Lung (tissue), 12 donors: ENCODE results near the gene KLF2. TPM values are rescaled to one million over a fixed set of nuclear protein-coding genes. Genes with fewer than 3 reads are reported as not detected.
A peak's percentile ranks its signal among the peaks of the same experiment; 100 is the strongest.
"Not testable (repeated sequence)": the region's sequence is repeated elsewhere in the genome, so short reads cannot be mapped to it uniquely, and the experiment has no call there.

Experiments
- ATAC-seq: fragments of 200-7000 bp; cut with Tn5 transposase; one replicate; pipeline ENCODE4 v1.9.1; 2020; ENCODE audit warnings: moderate number of reproducible peaks; ENCODE audit not compliant: insufficient read depth, low FRiP score
- DNase-seq, 3 donors: peaks; one replicate each; pipeline ENCODE4 v3.0.0-alpha.2; 2013 to 2017
- H3K27ac ChIP-seq, 2 donors: one replicate each; pipeline ENCODE4 v1.5.1; 2013; ENCODE audit warnings: mild to moderate bottlenecking in 2 of 2, moderate library complexity in 2 of 2, control low read depth in 1 of 2, inconsistent platforms in 1 of 2, low read depth in 1 of 2, low read length in 1 of 2
- H3K27me3 ChIP-seq, 3 donors: one replicate each; pipeline ENCODE4 v1.5.1; 2013; ENCODE audit warnings: low read length in 2 of 3; ENCODE audit not compliant: control insufficient read depth in 3 of 3, insufficient read depth in 3 of 3
- H3K36me3 ChIP-seq, 4 donors: one replicate each; pipeline ENCODE4 v1.5.1; 2013; ENCODE audit warnings: low read length in 4 of 4, mild to moderate bottlenecking in 1 of 4, moderate library complexity in 1 of 4; ENCODE audit not compliant: control insufficient read depth in 4 of 4, insufficient read depth in 4 of 4
- H3K4me1 ChIP-seq, 5 donors: one replicate each; pipeline ENCODE4 v1.5.1; 2013; ENCODE audit warnings: low read length in 5 of 5, mild to moderate bottlenecking in 2 of 5, moderate library complexity in 1 of 5; ENCODE audit not compliant: control insufficient read depth in 5 of 5, insufficient read depth in 5 of 5
- H3K4me3 ChIP-seq: one replicate; pipeline ENCODE4 v1.5.1; 2013; ENCODE audit warnings: mild to moderate bottlenecking, control low read depth, moderate library complexity
- H3K9ac ChIP-seq, 2 donors: one replicate each; pipeline ENCODE4 v1.5.1; 2013; ENCODE audit warnings: low read length in 2 of 2, control low read depth in 1 of 2; ENCODE audit not compliant: insufficient read depth in 1 of 2
- H3K9me3 ChIP-seq, 4 donors: one replicate each; pipeline ENCODE4 v1.5.1; 2013; ENCODE audit warnings: low read length in 3 of 4, mild to moderate bottlenecking in 1 of 4, moderate library complexity in 1 of 4; ENCODE audit not compliant: control insufficient read depth in 4 of 4, insufficient read depth in 3 of 4
- CTCF ChIP-seq: IDR thresholded peaks from 2 replicates; pipeline ENCODE4 v1.5.1; 2012; ENCODE audit warnings: mild to moderate bottlenecking; ENCODE audit errors: control extremely low read depth, extremely low read depth
- WGBS, 2 donors: extraction: QIAGEN DNeasy Blood & Tissue Kit; methylation state at CpG; one replicate each; pipeline ENCODE4 v1.1.7; 2013; 5-methylcytosine and 5-hydroxymethylcytosine counted together
- polyA plus RNA-seq, 2 donors: library from polyadenylated mRNA; stranded (reverse); fragments of 200-250 nt; gene quantifications; one replicate each; pipeline ENCODE4 v1.2.1, GENCODE V29; 2013
- total RNA-seq, 2 donors: library from RNA; depleted of rRNA in 1 of 2; stranded (reverse); fragments of >200 nt in 1 of 2; gene quantifications; one replicate each; pipeline ENCODE4 v1.2.1, GENCODE V29; 2014 to 2021
- donor health status: control.
- donor health status: control.
- donor health status: Bipolar disorder and iron deficiency.
- donor health status: healthy.
- donor health status: DM: yes; HTN: yes; CAD: no.

KLF2 gene
- total and polyA plus RNA-seq, 4 donors: 7.7 to 121 (median 68.3) TPM

- 57 to 85% methylated on average over 3 of the region's 3 CpGs for WGBS, 2 donors
- no peaks in the 10 kb centered on the region for H3K36me3 ChIP-seq
- no peak for TF ChIP-seq CTCF
- ATAC-seq (no peak), DNase-seq (peak in 2 of 3 donors; percentile 63 to 72)
- H3K27ac ChIP-seq: peak overlapping the region in 1 of 2 donors; percentile 20
- no peaks in the 10 kb centered on the region for H3K27me3 ChIP-seq
- H3K9me3 ChIP-seq: no peaks in the 10 kb centered on the region
- H3K4me3 ChIP-seq: no peak overlapping the region
- no peak overlapping the region for H3K9ac ChIP-seq
- peaks cover 0 to 3% (median 0%) of the 10 kb centered on the region in 5 donors for H3K4me1 ChIP-seq
Measured at GRCh38 chr19:16303755-16304154, 20.9 kb upstream of the KLF2 start.

GRCh38 chr19:16304511-16304910 lies 20.1 kb upstream of the KLF2 start:
- not testable (repeated sequence) for H3K27me3 ChIP-seq, H3K27ac ChIP-seq, ATAC-seq, H3K9me3 ChIP-seq, H3K4me3 ChIP-seq, H3K9ac ChIP-seq, DNase-seq, H3K4me1 ChIP-seq, H3K36me3 ChIP-seq
- 80 to 90% methylated on average over 2 of the region's 2 CpGs for WGBS, 2 donors

- not testable (repeated sequence) for ATAC-seq, H3K4me3 ChIP-seq, H3K9me3 ChIP-seq, H3K27me3 ChIP-seq, H3K36me3 ChIP-seq, H3K27ac ChIP-seq, H3K4me1 ChIP-seq, DNase-seq, H3K9ac ChIP-seq
- 70 to 83% methylated on average over 6 of the region's 6 CpGs for WGBS, 2 donors
Measured at GRCh38 chr19:16305060-16305459, 19.6 kb upstream of the KLF2 start.

GRCh38 chr19:16306728-16307402 lies 17.8 kb upstream of the KLF2 start:
- Histone ChIP-seq H3K4me3 (no peak overlapping the region), H3K27me3 (no peaks in the 10 kb centered on the region), H3K27ac (no peak overlapping the region), H3K9me3 (peaks cover 0 to 2% (median 0%) of the 10 kb centered on the region in 4 donors), H3K9ac (no peak overlapping the region), H3K4me1 (peaks cover 0 to 3% (median 0%) of the 10 kb centered on the region in 5 donors), H3K36me3 (no peaks in the 10 kb centered on the region)
- 85 to 91% methylated on average over 21 of the region's 21 CpGs for WGBS, 2 donors
- TF ChIP-seq CTCF: no peak
- ATAC-seq: no peak
- no peak for DNase-seq
